Activated naive CD8-positive, alpha-beta T cell treated with anti-CD3 and anti-CD28 coated beads for 36 hours (primary cell): Measurements from ENCODE around the gene DNASE1L2. TPM values are rescaled to one million over a fixed set of nuclear protein-coding genes. Genes with fewer than 3 reads are reported as not detected.

Experiments used
- DNase-seq: peaks from one replicate; pipeline ENCODE4 v3.0.0; 2021
- H3K27ac Mint-ChIP-seq: one replicate; pipeline ENCODE4 v1.8.0; 2022; ENCODE audit warnings: mild to moderate bottlenecking, moderate library complexity, mixed read lengths
- H3K27me3 Mint-ChIP-seq: one replicate; pipeline ENCODE4 v1.8.0; 2022; ENCODE audit warnings: mild to moderate bottlenecking, mixed read lengths
- H3K36me3 Mint-ChIP-seq: one replicate; pipeline ENCODE4 v1.8.0; 2021; ENCODE audit warnings: mild to moderate bottlenecking, mixed read lengths
- H3K4me1 Mint-ChIP-seq: one replicate; pipeline ENCODE4 v1.8.0; 2021; ENCODE audit warnings: mixed read lengths
- H3K4me3 Mint-ChIP-seq: one replicate; pipeline ENCODE4 v1.8.0; 2022; ENCODE audit warnings: mild to moderate bottlenecking, moderate library complexity, mixed read lengths
- H3K9me3 Mint-ChIP-seq: one replicate; pipeline ENCODE4 v1.8.0; 2022; ENCODE audit warnings: mixed read lengths
- total RNA-seq, 2 experiments: library from RNA; stranded (reverse); gene quantifications; one replicate each; pipeline ENCODE4 v1.2.3, GENCODE V29; 2021

The DNASE1L2 gene
- total RNA-seq, 2 experiments from 2014 or later: 0.87 to 0.92 TPM

DNA sequence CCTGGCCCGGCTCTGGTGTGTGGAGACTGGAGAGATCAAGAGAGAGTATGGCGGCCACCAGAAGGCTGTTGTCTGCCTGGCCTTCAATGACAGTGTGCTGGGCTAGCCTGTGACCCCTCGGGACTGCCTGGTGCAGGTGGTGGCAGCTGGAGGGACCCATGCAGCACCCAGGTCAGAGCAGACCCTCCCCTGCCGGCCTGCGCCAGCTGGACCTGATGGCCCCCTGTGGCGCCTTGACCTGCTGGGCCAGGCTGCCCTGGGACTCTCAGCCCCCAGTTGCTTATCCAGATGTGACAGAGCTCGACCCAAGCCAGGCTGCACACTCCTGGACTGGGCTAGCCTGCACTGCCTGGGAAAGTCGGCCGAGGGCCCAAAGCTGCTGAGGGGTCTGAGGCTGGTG lies 27.5 kb upstream of the DNASE1L2 start:
- no peak for DNase-seq
- Mint-ChIP-seq H3K9me3 (no peaks in the 10 kb centered on the region), H3K27ac (no peak overlapping the region), H3K27me3 (no peaks in the 10 kb centered on the region), H3K4me1 (peaks cover 31% of the 10 kb centered on the region), H3K36me3 (peaks cover 35% of the 10 kb centered on the region), H3K4me3 (no peak overlapping the region)

DNA sequence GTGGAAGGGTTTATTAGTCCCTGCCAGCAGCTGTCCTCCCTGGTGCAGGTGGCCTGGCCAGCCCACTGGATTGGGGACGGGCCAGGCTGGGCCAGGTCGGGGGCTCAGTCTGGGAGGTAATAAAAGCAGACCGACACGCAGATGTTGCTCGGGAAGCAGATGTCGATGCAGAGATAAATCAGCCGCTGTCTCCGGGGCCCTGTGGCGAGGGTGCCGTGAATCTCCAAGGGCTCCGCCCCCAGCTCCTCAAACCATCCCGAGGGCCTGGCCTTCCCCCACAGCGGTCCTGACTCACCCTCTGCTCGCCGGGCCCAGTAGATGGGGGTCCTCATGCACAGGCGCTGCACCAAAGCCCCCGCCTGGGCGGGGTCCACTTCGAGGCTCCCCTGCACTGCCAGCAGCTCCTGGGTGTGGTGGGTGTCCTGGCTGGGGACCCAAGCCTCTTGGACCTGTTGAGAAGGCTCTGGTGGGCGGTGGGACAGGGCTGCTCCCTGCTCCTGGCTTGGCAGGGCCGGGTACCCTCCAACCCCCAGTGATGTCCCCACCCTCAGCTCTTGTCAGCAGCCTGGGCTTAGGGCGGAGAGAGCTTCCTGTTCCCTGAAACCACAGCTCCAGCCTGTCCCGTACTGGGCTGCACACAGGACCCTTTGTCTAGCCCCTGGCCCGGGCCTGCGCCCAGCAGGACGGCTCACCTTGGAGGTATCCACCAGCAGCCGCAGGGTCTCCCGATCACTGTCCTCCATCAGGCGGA lies 26.8 kb upstream of the DNASE1L2 start:
- H3K27me3 Mint-ChIP-seq: no peaks in the 10 kb centered on the region
- no peak overlapping the region for H3K27ac Mint-ChIP-seq
- peaks cover 35% of the 10 kb centered on the region for H3K36me3 Mint-ChIP-seq
- H3K4me3 Mint-ChIP-seq: no peak overlapping the region
- peaks cover 30% of the 10 kb centered on the region for H3K4me1 Mint-ChIP-seq
- DNase-seq: no peak
- H3K9me3 Mint-ChIP-seq: no peaks in the 10 kb centered on the region

DNA sequence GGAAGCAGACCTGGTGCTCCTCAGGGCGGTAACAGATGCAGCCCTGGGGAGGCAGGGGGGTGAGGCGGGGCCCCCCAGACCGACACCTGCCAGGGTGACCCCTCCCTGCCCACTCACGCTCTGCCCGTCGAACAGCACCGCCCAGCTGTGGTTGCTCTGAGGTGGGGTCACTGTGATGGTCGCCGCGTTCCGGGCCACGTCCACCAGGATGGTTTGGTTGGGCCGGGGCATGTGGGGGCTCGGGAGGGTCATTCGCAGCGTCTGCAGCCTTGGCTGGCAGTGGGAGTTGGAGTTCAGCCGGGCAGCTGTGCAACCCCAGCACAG lies 26.3 kb upstream of the DNASE1L2 start:
- Mint-ChIP-seq H3K4me1 (peaks cover 26% of the 10 kb centered on the region), H3K36me3 (peaks cover 35% of the 10 kb centered on the region), H3K27me3 (no peaks in the 10 kb centered on the region), H3K27ac (no peak overlapping the region), H3K9me3 (no peaks in the 10 kb centered on the region), H3K4me3 (no peak overlapping the region)
- no peak for DNase-seq

DNA sequence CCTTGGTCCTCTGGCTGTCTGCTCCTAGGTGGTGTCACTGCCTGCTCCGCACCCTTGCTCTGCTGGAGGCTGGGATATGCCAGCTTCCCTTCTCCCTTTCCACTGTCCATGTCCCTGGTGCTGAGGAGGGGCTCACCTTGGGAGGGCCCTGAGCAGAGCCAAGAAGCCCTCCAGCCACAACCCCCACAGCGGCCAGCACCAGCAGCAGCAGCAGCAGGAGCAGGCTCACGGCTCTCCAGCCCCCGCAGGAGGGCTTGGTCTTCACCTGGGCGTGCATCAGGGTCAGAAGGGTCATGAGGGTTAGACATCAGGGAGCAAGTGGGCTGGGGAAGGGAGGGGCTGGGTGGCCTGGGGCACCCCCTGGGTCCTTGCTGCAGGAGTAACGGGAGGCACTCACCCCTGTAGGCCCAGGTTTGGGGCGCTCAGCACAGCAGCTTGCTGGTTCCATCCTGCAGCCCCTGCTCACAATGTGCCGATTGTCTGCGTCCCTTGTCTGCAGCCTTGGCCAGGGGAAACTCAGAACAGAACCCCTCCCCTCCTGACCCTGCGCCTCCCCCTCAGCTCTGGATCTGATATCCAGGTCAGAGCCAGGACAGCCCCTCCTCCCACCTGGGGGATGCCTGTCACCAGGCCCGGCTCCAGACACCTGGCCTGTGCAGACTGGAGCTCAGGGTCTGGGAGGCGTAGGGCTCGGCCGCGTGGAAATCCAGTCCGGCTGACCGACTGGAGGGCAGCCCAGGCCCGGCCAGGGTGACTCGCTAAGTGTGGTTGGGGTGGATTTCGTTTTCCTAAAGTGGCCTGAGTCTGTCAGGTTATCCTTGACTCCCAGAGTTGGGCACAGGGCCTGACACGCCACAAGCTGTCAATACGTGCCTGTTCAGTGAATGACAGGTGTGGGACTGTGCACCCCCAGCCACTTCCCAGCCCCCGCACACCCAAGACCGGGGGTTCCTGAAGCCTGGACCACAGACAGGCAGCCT lies 25.6 kb upstream of the DNASE1L2 start, which contains the start of gene BRICD5:
Gene BRICD5 (minus strand): TSS at position 478 of the 980 bp plus-strand sequence. CDS start 30 bp downstream, at position 448.
- Mint-ChIP-seq H3K4me3 (no peak within 1 kb of the TSS), H3K27me3 (no peaks in the 10 kb centered on the region), H3K36me3 (peaks cover 36% of the 10 kb centered on the region), H3K9me3 (no peaks in the 10 kb centered on the region), H3K4me1 (peaks cover 26% of the 10 kb centered on the region), H3K27ac (peak within 1 kb of the TSS; percentile 56)
- no peak for DNase-seq

DNA sequence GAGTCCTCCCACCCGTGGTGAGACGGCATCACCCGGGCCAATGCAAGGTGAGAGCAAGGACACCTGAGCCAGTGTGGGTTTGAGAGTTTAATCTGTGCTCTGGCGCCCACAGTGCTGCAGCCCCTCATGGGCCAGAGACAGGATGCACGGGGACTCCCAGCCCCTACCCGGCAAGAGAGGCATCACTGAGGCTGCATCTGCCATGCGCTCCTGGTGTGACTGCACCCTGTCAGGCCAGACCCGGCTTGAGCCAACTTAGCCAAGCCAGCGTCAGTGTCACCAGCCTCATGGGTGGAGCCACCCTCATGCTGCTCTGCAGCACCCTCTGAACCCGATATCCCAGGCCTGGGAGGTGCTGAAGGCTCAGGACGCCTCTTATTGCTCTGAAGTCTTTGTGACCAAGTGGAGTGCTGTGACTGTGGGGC lies 24.3 kb upstream of the DNASE1L2 start:
- DNase-seq: no peak
- peaks cover 30% of the 10 kb centered on the region for H3K4me1 Mint-ChIP-seq
- H3K36me3 Mint-ChIP-seq: peaks cover 28% of the 10 kb centered on the region
- peak overlapping the region; percentile 56 for H3K27ac Mint-ChIP-seq
- H3K27me3 Mint-ChIP-seq: no peaks in the 10 kb centered on the region
- H3K4me3 Mint-ChIP-seq: peak overlapping the region; percentile 46
- no peaks in the 10 kb centered on the region for H3K9me3 Mint-ChIP-seq

DNA sequence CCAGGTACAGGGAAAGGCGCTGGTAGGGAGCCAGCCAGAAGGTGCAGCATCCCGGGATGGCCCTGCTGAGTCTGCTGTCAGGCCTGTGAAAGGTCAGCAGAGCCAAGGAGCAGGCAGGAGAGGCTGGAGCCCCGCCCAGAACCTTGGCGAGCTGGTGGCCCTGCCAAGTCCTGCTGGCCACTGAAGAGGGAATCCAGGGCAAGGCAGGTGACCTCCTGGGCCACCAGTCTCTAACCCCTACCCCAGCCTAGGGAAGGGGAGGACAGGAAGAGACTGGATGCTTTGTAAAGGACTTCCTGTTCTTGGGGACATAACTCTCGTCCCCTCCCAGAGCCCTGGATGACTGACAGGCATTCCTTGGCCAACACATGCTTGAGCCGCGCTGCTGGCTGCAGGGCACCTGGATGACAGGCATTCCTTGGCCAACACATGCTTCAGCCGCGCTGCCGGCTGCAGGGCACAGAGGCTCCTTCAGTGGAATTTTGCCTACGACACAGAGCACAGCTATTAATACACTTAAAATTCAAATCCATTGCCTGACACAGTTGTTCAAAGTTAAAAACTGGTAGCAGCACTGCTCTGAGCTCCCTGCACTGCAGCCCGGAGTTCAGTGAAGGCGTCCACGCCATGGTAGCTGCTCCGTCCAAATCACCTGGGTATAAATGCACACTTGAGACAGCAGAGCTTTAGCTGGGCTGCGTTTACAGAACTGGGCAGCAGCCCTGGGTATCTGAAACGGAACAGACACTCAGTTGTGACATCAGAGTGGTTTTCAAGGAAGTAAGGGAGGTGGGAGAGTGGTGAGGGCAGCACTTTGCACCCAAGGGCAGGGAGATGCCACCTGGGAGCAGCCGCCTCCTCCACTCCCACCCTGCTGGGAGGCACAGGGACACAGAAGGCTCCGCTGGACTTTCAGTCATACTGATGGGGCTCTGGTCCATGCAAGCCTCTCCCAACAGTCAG lies 23.6 kb upstream of the DNASE1L2 start:
- peaks cover 21% of the 10 kb centered on the region for H3K36me3 Mint-ChIP-seq
- H3K27ac Mint-ChIP-seq: peak overlapping the region; percentile 47
- peak overlapping the region; percentile 86 for H3K4me3 Mint-ChIP-seq
- no peaks in the 10 kb centered on the region for H3K9me3 Mint-ChIP-seq
- no peaks in the 10 kb centered on the region for H3K27me3 Mint-ChIP-seq
- peaks cover 23% of the 10 kb centered on the region for H3K4me1 Mint-ChIP-seq
- DNase-seq: no peak

DNA sequence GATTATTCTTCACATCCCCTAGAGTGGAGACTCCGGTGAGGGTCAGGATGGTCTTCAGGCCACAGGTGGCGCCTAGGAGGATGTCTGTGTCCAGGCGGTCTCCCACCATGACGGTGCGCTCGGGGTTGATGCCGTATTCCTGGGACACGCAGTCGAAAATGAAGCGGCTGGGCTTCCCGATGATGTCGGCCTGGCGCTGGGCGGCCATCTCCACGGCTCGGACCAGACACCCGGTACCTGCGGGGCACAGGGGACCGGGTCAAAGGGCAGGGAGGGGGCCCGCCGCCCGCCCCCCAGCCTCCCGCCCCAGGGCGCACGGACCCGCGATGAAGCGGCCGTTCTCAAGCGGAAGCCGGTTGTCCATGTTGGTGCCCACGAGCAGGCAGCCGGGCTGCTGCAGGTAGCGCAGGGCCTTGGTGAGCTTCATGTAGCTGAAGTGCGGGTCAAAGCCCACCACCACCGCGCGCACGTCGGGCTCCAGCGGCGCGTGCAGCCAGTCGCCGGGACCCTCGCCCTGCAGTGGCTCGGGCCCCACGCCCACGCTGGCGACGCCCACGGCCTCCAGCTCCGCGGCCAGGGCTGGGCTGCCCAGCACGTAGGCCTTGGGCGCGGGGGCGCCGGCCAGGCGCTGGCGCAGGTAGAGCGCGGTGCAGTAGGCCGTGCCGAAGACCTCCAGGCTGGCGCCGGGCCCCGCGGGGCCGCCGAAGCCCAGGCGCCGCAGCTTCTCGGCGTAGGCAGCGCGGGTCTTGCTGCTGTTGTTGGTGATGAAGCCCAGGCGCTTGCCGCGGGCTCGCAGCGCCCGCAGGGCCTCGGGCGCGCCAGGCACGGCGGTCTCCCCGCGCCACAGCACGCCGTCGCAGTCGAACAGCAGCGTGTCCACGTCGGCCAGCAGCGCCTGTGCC lies 22.2 kb upstream of the DNASE1L2 start:
- Mint-ChIP-seq H3K27ac (peak overlapping the region; percentile 20), H3K27me3 (no peaks in the 10 kb centered on the region)
- DNase-seq: peak; percentile 38

DNA sequence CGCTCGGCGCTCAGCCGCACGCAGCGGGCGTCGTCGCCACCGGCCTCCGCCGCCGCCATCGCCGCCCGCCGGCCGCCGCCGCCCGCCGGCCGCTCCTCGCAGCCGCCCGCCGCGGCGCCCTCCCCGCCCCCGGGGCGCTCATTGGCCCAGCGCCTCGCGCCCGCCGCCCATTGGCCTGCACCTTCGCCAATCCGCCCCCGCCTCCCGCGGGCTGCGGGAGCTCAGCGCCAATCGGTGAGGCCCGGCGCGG lies 21.6 kb upstream of the DNASE1L2 start, which contains the start of gene PGP:
Gene PGP (minus strand): TSS at position 122 of the 250 bp plus-strand sequence. CDS start 63 bp downstream, at position 59.
- Mint-ChIP-seq H3K36me3 (peaks cover 20% of the 10 kb centered on the region), H3K9me3 (no peaks in the 10 kb centered on the region), H3K27me3 (no peaks in the 10 kb centered on the region), H3K27ac (peak within 1 kb of the TSS; percentile 96), H3K4me3 (peak within 1 kb of the TSS; percentile 88), H3K4me1 (peaks cover 22% of the 10 kb centered on the region)
- no peak for DNase-seq

More for the DNA sequence above, 22.2 kb upstream of the DNASE1L2 start:
- Mint-ChIP-seq H3K9me3 (no peaks in the 10 kb centered on the region), H3K4me3 (peak overlapping the region; percentile 86), H3K36me3 (peaks cover 20% of the 10 kb centered on the region), H3K4me1 (peaks cover 22% of the 10 kb centered on the region)

DNA sequence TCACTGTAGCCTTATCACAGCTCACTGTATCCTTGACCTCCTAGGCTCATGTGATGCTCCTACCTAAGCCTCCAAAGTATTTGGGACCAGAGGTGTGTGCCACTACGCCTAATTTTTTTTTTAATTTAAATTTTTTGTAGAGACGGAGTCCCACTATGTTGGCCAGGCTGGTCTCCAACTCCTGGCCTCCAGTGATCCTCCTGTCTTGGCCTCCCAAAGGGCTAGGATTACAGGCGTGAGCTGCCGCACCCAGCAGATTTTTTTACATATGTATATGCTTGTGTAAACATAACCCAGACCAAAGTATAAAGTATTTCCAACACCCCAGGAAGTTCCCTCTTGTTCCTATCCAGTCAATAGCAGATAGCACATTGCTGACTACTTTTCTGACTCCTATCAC lies 19.9 kb upstream of the DNASE1L2 start:
- Mint-ChIP-seq H3K36me3 (peaks cover 20% of the 10 kb centered on the region), H3K27ac (peak overlapping the region; percentile 96), H3K4me1 (peaks cover 22% of the 10 kb centered on the region)

DNA sequence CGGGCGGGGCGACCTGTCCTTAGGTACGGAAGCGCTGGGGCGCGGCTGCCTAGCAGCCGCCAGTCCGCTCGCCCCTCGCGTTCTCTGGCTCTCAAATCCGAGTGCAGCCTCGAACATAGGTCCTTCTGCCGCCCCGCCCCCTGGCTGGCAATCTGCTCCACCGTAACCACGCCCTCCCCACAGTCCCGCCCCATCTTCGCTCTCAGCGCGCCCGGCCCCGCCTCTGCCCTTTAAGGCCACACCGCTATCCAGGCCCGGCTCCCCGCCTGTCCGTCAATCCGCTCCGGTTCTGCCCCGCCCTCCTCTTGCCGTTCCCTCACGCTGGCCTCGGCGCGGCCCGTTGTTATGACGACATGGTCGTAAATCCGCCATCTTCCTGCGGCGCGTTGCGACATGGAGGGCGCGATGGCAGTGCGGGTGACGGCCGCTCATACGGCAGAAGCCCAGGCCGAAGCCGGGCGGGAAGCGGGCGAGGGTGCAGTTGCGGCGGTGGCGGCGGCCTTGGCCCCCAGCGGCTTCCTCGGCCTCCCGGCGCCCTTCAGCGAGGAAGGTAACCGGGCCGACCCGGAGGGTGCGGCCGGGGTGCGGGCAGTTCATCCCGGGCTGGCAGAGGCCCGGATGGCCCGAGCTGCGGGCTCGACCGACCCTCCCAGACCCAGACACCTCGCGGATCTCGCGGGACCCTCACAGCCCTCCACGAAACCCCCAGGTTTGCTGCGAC lies 12.9 kb upstream of the DNASE1L2 start, which contains the start of gene E4F1:
Gene E4F1 (plus strand): TSS at position 371 of the 721 bp plus-strand sequence. CDS start 23 bp downstream, at position 394.
- Mint-ChIP-seq H3K27me3 (no peaks in the 10 kb centered on the region), H3K4me1 (peaks cover 9% of the 10 kb centered on the region), H3K4me3 (peak within 1 kb of the TSS; percentile 83), H3K36me3 (peaks cover 8% of the 10 kb centered on the region), H3K9me3 (no peaks in the 10 kb centered on the region), H3K27ac (peak within 1 kb of the TSS; percentile 79)
- peak; percentile 100 for DNase-seq

More for the DNA sequence above, 19.9 kb upstream of the DNASE1L2 start:
- H3K27me3 Mint-ChIP-seq: no peaks in the 10 kb centered on the region
- H3K9me3 Mint-ChIP-seq: no peaks in the 10 kb centered on the region
- H3K4me3 Mint-ChIP-seq: peak overlapping the region; percentile 88
- no peak for DNase-seq

DNA sequence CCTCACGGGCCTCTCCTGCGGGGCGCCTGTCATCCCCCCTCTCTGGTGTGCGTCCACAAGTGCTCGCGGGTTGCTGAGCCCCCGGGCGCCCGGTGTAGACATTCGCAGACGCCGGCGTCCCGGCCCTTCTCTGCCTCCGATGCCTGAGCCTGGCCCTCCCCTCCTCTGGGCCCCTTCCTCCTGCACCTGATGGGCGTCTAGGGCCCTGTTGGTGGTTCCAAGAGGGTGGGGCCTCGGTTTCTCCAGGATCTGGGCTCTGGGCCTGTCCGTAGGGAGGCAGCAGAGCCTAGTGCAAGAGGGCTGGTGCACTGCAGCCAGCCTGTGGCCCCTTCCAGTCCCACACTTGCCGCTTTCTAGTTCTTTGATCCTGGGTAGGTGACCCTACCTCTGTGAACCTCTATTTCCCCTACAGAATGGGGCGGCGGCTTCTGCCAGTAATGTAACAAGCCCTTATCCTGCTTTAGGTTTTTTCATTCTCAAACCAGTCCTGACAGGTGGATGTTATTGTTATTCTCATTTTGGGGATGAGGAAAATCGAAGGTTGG lies 12.2 kb upstream of the DNASE1L2 start:
- H3K27me3 Mint-ChIP-seq: no peaks in the 10 kb centered on the region
- peak overlapping the region; percentile 83 for H3K4me3 Mint-ChIP-seq
- H3K9me3 Mint-ChIP-seq: no peaks in the 10 kb centered on the region
- peaks cover 9% of the 10 kb centered on the region for H3K4me1 Mint-ChIP-seq
- peaks cover 10% of the 10 kb centered on the region for H3K36me3 Mint-ChIP-seq
- peak; percentile 41 for DNase-seq
- peak overlapping the region; percentile 79 for H3K27ac Mint-ChIP-seq

DNA sequence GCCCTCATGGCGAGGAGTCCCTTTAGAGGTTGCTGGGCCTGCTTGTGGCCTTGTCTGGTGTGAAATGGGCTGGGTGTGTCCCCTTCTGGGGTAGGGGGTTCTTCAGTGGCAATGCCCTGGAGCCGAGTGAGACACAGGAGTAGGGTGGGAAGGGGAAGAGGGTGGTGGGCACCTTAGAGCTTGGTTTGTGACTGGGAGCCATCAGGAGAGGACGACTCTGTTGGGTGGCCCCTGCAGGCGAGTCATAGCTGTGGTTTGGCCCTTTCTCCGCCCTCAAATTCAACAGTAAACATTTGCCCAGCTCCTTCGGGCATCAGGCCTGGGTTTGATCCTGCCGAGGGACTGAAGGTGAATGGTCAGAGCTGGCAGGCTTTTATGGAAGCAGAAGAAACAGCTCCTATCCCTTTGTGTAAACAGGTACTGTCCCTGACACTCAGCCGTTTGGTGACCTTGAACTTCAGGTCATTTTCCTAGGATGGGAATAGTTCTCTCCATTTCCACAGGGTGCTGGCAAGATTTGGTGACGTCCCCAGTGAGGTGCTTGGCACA lies 9.9 kb upstream of the DNASE1L2 start:
- no peak for DNase-seq
- Mint-ChIP-seq H3K9me3 (no peaks in the 10 kb centered on the region), H3K27ac (no peak overlapping the region), H3K4me3 (peak overlapping the region; percentile 4), H3K36me3 (peaks cover 13% of the 10 kb centered on the region), H3K27me3 (no peaks in the 10 kb centered on the region), H3K4me1 (peaks cover 9% of the 10 kb centered on the region)

DNA sequence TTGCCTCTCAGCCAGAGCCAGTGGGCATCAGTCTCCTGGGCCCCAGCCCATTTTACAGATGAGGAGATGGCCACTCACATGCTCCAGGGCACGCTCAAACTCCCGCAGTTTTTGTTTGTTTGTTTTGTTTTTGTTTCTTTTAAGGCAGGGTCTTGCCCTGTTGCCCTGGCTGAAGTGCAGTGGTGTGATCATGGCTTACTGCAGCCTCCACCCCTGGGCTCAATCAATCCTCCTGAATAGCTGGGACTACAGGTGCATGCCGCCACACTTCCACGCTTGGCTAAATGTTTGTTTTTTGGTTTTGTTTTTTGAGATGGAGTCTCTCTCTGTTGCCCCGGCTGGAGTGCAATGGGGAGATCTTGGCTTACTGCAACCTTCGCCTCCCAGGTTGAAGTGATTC lies 9.3 kb upstream of the DNASE1L2 start:
- no peak overlapping the region for H3K27ac Mint-ChIP-seq
- peaks cover 16% of the 10 kb centered on the region for H3K36me3 Mint-ChIP-seq
- peaks cover 9% of the 10 kb centered on the region for H3K4me1 Mint-ChIP-seq
- no peak overlapping the region for H3K4me3 Mint-ChIP-seq
- DNase-seq: no peak
- H3K27me3 Mint-ChIP-seq: no peaks in the 10 kb centered on the region
- H3K9me3 Mint-ChIP-seq: no peaks in the 10 kb centered on the region
